OCI-LY3 (cell line): ENCODE results near the gene DNHD1.
A peak's percentile ranks its signal among the peaks of the same experiment; 100 is the strongest.

ENCODE experiments used
- H2AFZ ChIP-seq: fragments of 200-600, 300-600 bp; shearing (Covaris generic); 2 replicates; pipeline ENCODE4 v1.6.0; 2014; ENCODE audit warnings: antibody characterized with exemption, low read depth, low read length
- H3K27ac ChIP-seq: fragments of 200-600, 300-600 bp; sonication (generic); 2 replicates; pipeline ENCODE4 v1.5.1; 2014; ENCODE audit warnings: mild to moderate bottlenecking, low read length, moderate library complexity, mixed read lengths
- H3K27me3 ChIP-seq: fragments of 200-600, 300-600 bp; sonication (generic); 2 replicates; pipeline ENCODE4 v1.6.1; 2014; ENCODE audit warnings: low read depth, low read length, mixed read lengths
- H3K36me3 ChIP-seq: fragments of 200-600, 300-600 bp; sonication (generic); replicated peaks from 2 replicates; pipeline ENCODE3; 2014; ENCODE audit warnings: low read depth, low read length, mixed read lengths
- H3K4me1 ChIP-seq: fragments of 300-600, 200-600 bp; sonication (generic); 2 replicates; pipeline ENCODE4 v1.6.1; 2014; ENCODE audit warnings: low read length, mixed read lengths
- H3K4me2 ChIP-seq: fragments of 200-600, 300-600 bp; sonication (generic); 2 replicates; pipeline ENCODE4 v1.6.1; 2014; ENCODE audit warnings: low read length, mixed read lengths
- H3K4me3 ChIP-seq: fragments of 300-600, 200-600 bp; sonication (generic); 2 replicates; pipeline ENCODE4 v1.5.1; 2014; ENCODE audit warnings: antibody characterized with exemption, mild to moderate bottlenecking, low read length, moderate library complexity
- H3K79me2 ChIP-seq: fragments of 300-600, 200-600 bp; shearing (Covaris generic); 2 replicates; pipeline ENCODE4 v1.6.1; 2014; ENCODE audit warnings: mild to moderate bottlenecking, low read length, mixed read lengths
- H3K9ac ChIP-seq: fragments of 300-600, 200-600 bp; shearing (Covaris generic); 2 replicates; pipeline ENCODE4 v1.6.0; 2014; ENCODE audit warnings: mild to moderate bottlenecking, low read length, moderate library complexity
- H3K9me3 ChIP-seq: fragments of 200-600, 300-600 bp; shearing (Covaris generic); 2 replicates; pipeline ENCODE4 v1.6.1; 2014; ENCODE audit warnings: low read length, mixed read lengths; ENCODE audit not compliant: insufficient read depth
- H4K20me1 ChIP-seq: fragments of 200-600, 300-600 bp; sonication (generic); 2 replicates; pipeline ENCODE4 v1.6.1; 2016; ENCODE audit warnings: low read length, mixed read lengths; ENCODE audit not compliant: insufficient read depth
- EZH2phosphoT487 ChIP-seq: fragments of 200-600 bp; shearing (Covaris generic); IDR thresholded peaks from 2 replicates; pipeline ENCODE4 v1.6.1; 2018; ENCODE audit warnings: antibody characterized with exemption, mixed run types, low read depth
- TF ChIP-seq, protein P1 (sequence below): fragments of 200-600, 300-600 bp; sonication (generic); IDR thresholded peaks from 2 replicates; pipeline ENCODE4 v1.5.1; 2014; ENCODE audit warnings: antibody characterized with exemption, low read length, low read depth

The DNHD1 gene

DNA sequence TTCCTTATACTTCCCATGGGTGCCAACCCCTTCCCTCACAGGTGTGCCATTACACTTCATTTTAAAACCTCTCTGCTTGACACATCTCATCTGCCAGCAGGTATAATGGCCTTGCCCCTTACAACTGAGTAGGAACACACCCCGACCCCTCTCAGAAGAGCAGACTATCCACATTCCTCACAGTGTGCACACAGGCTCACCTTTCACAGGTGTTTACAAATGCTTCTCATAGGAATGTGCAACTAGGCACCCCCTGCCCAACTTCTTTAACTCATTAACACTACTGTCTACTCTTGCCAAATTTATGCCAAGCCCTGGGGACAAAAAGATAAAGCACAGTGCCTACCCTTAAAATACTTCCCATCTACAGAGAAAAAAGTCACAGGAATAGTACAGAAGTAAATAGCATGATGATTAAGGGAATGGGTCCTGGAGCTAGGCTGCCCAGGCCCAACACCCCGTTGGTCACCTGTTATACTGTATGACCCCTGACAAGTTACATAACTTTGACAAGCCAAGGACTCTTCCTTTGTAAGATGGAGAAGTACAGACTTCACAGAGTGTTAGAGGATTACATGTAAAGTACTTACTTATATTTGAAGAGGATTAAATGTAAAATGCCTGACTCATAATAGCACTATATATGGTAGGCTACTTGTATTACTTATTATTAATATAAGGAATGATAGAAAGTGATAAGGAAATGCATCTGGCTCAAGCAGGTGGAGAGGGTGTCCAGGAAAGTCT lies 38.6 kb upstream of the DNHD1 start:
- Histone ChIP-seq H4K20me1 (no peaks in the 10 kb centered on the region), H3K27me3 (no peaks in the 10 kb centered on the region), H3K9me3 (no peaks in the 10 kb centered on the region), H3K4me2 (no peak overlapping the region), H3K79me2 (no peaks in the 10 kb centered on the region), H3K9ac (no peak overlapping the region), H3K36me3 (no peaks in the 10 kb centered on the region), H2AFZ (no peak overlapping the region), H3K4me1 (no peaks in the 10 kb centered on the region), H3K27ac (no peak overlapping the region), H3K4me3 (no peak overlapping the region)
- TF ChIP-seq EZH2phosphoT487, result no peak

DNA sequence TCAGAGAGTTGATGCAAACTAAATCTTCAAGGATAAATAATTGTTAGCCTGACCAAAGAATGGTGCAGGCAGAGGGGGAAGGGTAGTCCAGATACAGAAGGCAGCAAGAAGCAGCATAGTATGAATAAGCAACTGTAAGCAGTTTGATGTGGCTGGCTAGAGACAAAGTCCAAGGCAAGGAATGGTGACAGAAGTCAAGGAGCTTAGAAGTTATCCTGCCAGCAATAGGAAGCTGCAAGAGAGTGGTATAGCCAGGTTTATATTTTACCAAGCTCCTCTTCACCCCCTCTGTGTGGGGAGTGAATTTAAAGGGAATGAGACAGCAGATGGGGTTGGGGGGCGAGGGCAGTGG lies 38.0 kb upstream of the DNHD1 start:
- Histone ChIP-seq H3K4me2 (no peak overlapping the region), H3K9me3 (no peaks in the 10 kb centered on the region), H3K4me3 (no peak overlapping the region), H3K27me3 (no peaks in the 10 kb centered on the region), H3K36me3 (no peaks in the 10 kb centered on the region), H4K20me1 (no peaks in the 10 kb centered on the region), H3K9ac (no peak overlapping the region), H2AFZ (no peak overlapping the region), H3K27ac (no peak overlapping the region), H3K79me2 (no peaks in the 10 kb centered on the region), H3K4me1 (no peaks in the 10 kb centered on the region)
- TF ChIP-seq, protein P1, sequence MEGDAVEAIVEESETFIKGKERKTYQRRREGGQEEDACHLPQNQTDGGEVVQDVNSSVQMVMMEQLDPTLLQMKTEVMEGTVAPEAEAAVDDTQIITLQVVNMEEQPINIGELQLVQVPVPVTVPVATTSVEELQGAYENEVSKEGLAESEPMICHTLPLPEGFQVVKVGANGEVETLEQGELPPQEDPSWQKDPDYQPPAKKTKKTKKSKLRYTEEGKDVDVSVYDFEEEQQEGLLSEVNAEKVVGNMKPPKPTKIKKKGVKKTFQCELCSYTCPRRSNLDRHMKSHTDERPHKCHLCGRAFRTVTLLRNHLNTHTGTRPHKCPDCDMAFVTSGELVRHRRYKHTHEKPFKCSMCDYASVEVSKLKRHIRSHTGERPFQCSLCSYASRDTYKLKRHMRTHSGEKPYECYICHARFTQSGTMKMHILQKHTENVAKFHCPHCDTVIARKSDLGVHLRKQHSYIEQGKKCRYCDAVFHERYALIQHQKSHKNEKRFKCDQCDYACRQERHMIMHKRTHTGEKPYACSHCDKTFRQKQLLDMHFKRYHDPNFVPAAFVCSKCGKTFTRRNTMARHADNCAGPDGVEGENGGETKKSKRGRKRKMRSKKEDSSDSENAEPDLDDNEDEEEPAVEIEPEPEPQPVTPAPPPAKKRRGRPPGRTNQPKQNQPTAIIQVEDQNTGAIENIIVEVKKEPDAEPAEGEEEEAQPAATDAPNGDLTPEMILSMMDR, result no peak
- no peak for TF ChIP-seq EZH2phosphoT487

DNA sequence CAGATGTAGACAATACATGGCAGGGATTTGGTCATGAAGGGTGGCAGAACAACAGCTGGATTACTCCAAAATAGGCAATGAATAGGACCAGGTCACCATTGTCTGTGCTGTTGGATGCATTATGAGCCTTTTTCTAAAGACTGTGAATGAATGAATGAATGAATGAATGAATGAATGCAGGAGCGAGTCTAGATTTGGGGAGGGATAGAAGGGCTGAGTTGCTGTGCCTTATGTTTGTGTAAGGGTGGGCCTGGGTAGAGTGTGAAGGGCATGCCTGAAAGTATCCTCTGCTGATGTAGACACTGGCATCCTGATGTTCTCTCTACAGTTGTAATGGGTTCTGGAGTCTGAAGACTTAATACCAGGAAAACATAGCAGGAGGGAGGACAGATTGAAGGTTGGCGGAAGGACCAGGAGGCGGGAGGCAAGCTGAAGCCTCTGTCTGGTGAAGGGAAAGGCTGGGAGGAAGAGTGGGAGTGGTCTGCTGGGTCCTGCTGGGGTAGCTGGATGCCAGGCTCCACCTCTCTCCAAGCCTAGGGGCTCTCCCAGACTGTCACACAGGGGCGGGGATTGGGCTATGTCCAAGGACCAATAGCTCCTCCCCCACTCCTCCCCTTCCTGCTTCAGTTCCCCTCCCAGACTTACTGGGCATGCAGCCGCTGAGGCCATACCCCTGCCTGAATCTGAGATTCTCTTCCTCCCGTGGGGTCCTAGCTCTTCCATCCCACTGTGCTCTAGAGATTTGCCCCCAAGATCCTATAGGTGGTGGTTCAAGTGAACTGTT lies 28.2 kb upstream of the DNHD1 start:
- Histone ChIP-seq H3K9me3 (no peaks in the 10 kb centered on the region), H3K4me1 (peaks cover 19% of the 10 kb centered on the region), H3K27ac (no peak overlapping the region), H3K36me3 (no peaks in the 10 kb centered on the region), H3K4me2 (peak overlapping the region; percentile 37), H3K27me3 (0 out of 2 replicates have a peak, but pooled peaks cover 3% of the 10 kb centered on the region), H3K79me2 (no peaks in the 10 kb centered on the region), H4K20me1 (no peaks in the 10 kb centered on the region), H3K4me3 (peak overlapping the region; percentile 3; the same call in 1 of the 2 replicates), H3K9ac (no peak overlapping the region; the same call in 1 of the 2 replicates), H2AFZ (0 out of 2 replicates have a peak overlapping the region, but pooled peaks have one; percentile 39)
- TF ChIP-seq EZH2phosphoT487, result no peak
- TF ChIP-seq, protein P1, result no peak

DNA sequence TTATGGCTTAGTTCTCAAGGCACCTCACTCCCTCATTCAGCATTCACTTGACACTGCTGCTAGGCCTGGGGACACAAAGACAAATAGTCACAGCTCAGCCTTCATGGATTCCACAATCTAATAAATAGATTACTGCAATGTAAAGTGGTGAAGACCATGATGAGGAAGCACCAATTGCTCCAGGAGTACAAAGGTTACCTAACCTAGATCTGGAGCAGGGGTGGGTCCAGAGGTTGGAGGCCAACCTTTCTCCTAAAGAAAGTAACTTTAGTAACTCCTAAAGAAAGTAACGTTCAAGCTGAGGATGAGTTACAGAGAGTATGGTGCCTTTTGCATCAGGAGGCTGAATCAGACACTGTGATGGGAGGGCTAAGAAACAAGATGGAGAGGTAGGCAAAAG lies 27.5 kb upstream of the DNHD1 start:
- no peak overlapping the region for H3K9ac ChIP-seq
- peak overlapping the region; percentile 37 for H3K4me2 ChIP-seq
- 0 out of 2 replicates have a peak overlapping the region, but pooled peaks have one; percentile 39 for H2AFZ ChIP-seq
- no peaks in the 10 kb centered on the region for H3K79me2 ChIP-seq
- peak overlapping the region; percentile 3; the same call in 1 of the 2 replicates for H3K4me3 ChIP-seq
- no peak overlapping the region for H3K27ac ChIP-seq
- H3K27me3 ChIP-seq, result 0 out of 2 replicates have a peak, but pooled peaks cover 3% of the 10 kb centered on the region
- no peaks in the 10 kb centered on the region for H3K9me3 ChIP-seq
- no peaks in the 10 kb centered on the region for H3K36me3 ChIP-seq
- H4K20me1 ChIP-seq, result no peaks in the 10 kb centered on the region
- no peak for TF ChIP-seq EZH2phosphoT487
- TF ChIP-seq, protein P1, result no peak
- peaks cover 19% of the 10 kb centered on the region for H3K4me1 ChIP-seq
